ENCODE results near the gene MBTD1. TPM values are rescaled to one million over a fixed set of nuclear protein-coding genes. Genes with fewer than 3 reads are reported as not detected.

The MBTD1 gene
- total RNA-seq, 6 donors from 2014 or later: 9.6 to 37.7 (median 14.1) TPM

GRCh38 chr17:51197754-51198153 lies 62.1 kb downstream of the MBTD1 start:
- WGBS, 2 donors: 91 to 96% methylated on average over 4 of the region's 4 CpGs
- no peaks in the 10 kb centered on the region for H3K27me3 ChIP-seq
- TF ChIP-seq EP300 (IDR thresholded peaks at IDR 0.05) (no peak), POLR2A (IDR thresholded peaks at IDR 0.05) (no peak), POLR2AphosphoS5 (IDR thresholded peaks at IDR 0.05) (no peak)
- no peaks in the 10 kb centered on the region for H3K9me3 ChIP-seq
- peaks cover 7 to 90% (median 30%) of the 10 kb centered on the region in 4 donors for H3K36me3 ChIP-seq
- H3K4me1 ChIP-seq: peaks cover 0 to 4% (median 0%) of the 10 kb centered on the region in 4 donors
- no peak overlapping the region for H3K27ac ChIP-seq
- H3K4me3 ChIP-seq: no peak overlapping the region
- DNase-seq (no peak), ATAC-seq (ENCODE audit: low FRiP score in 2 of 2) (no peak)

GRCh38 chr17:51191895-51192294 lies 68.0 kb downstream of the MBTD1 start:
- H3K36me3 ChIP-seq: peaks cover 12 to 75% (median 30%) of the 10 kb centered on the region in 4 donors

GRCh38 chr17:51189628-51190027 lies 70.2 kb downstream of the MBTD1 start:
- ATAC-seq (ENCODE audit: low FRiP score in 2 of 2): no peak
- peaks cover 0 to 3% (median 0%) of the 10 kb centered on the region in 4 donors for H3K4me1 ChIP-seq
- WGBS, 2 donors: 73 to 78% methylated on average over 1 of the region's 1 CpG
- no peak for DNase-seq
- TF ChIP-seq POLR2AphosphoS5 (IDR thresholded peaks at IDR 0.05): no peak
- no peak for TF ChIP-seq EP300 (IDR thresholded peaks at IDR 0.05)
- no peak for TF ChIP-seq CTCF (IDR thresholded peaks at IDR 0.05)
- no peak for TF ChIP-seq POLR2A (IDR thresholded peaks at IDR 0.05)
- no peak overlapping the region for H3K4me3 ChIP-seq
- H3K36me3 ChIP-seq: peaks cover 12 to 76% (median 27%) of the 10 kb centered on the region in 4 donors
- H3K9me3 ChIP-seq: no peaks in the 10 kb centered on the region
- no peaks in the 10 kb centered on the region for H3K27me3 ChIP-seq
- H3K27ac ChIP-seq: peak overlapping the region in 1 of 4 donors; percentile 2

More at GRCh38 chr17:51191895-51192294, 68.0 kb downstream of the MBTD1 start:
- H3K27ac ChIP-seq: no peak overlapping the region
- TF ChIP-seq EP300 (IDR thresholded peaks at IDR 0.05) (no peak), CTCF (IDR thresholded peaks at IDR 0.05) (no peak), POLR2A (IDR thresholded peaks at IDR 0.05) (no peak), POLR2AphosphoS5 (IDR thresholded peaks at IDR 0.05) (no peak)
- ATAC-seq (ENCODE audit: low FRiP score in 2 of 2): no peak
- peaks cover 0 to 3% (median 0%) of the 10 kb centered on the region in 4 donors for H3K4me1 ChIP-seq
- 88 to 89% methylated on average over 2 of the region's 2 CpGs for WGBS, 2 donors
- H3K27me3 ChIP-seq: no peaks in the 10 kb centered on the region
- no peak overlapping the region for H3K4me3 ChIP-seq
- DNase-seq: no peak
- H3K9me3 ChIP-seq: no peaks in the 10 kb centered on the region

GRCh38 chr17:51189162-51189561 lies 70.7 kb downstream of the MBTD1 start:
- TF ChIP-seq POLR2AphosphoS5 (IDR thresholded peaks at IDR 0.05) (no peak), CTCF (IDR thresholded peaks at IDR 0.05) (no peak), POLR2A (IDR thresholded peaks at IDR 0.05) (no peak), EP300 (IDR thresholded peaks at IDR 0.05) (no peak)
- Histone ChIP-seq H3K27ac (no peak overlapping the region), H3K4me1 (peaks cover 0 to 3% (median 0%) of the 10 kb centered on the region in 4 donors), H3K9me3 (no peaks in the 10 kb centered on the region), H3K4me3 (no peak overlapping the region), H3K36me3 (peaks cover 12 to 76% (median 28%) of the 10 kb centered on the region in 4 donors), H3K27me3 (no peaks in the 10 kb centered on the region)
- no peak for ATAC-seq (ENCODE audit: low FRiP score in 2 of 2)
- no peak for DNase-seq

GRCh38 chr17:51188271-51188833 lies 71.5 kb downstream of the MBTD1 start:
- no peak for DNase-seq
- no peak overlapping the region for H3K4me3 ChIP-seq
- H3K27me3 ChIP-seq: no peaks in the 10 kb centered on the region
- peaks cover 0 to 3% (median 0%) of the 10 kb centered on the region in 4 donors for H3K4me1 ChIP-seq
- no peak for ATAC-seq (ENCODE audit: low FRiP score in 2 of 2)
- TF ChIP-seq CTCF (IDR thresholded peaks at IDR 0.05) (no peak), POLR2AphosphoS5 (IDR thresholded peaks at IDR 0.05) (no peak), POLR2A (IDR thresholded peaks at IDR 0.05) (no peak), EP300 (IDR thresholded peaks at IDR 0.05) (no peak)
- H3K36me3 ChIP-seq: peaks cover 12 to 76% (median 29%) of the 10 kb centered on the region in 4 donors
- no peak overlapping the region for H3K27ac ChIP-seq
- H3K9me3 ChIP-seq: no peaks in the 10 kb centered on the region
- WGBS, 2 donors: 85 to 87% methylated on average over 9 of the region's 9 CpGs

Data from upper lobe of left lung (tissue), 6 donors.